ENCODE results near the gene KCNA2.
A peak's percentile ranks its signal among the peaks of the same experiment; 100 is the strongest.

Gene KCNA2

GRCh38 chr1:110601332-110601731, 4.8 kb downstream of the KCNA2 start:
- DNase-seq: no peak

GRCh38 chr1:110600716-110601115, 5.4 kb downstream of the KCNA2 start:
- no peak for DNase-seq

GRCh38 chr1:110597966-110598365, 8.2 kb downstream of the KCNA2 start:
- no peak for DNase-seq

GRCh38 chr1:110596312-110596711, 9.8 kb downstream of the KCNA2 start:
- DNase-seq: no peak

- DNase-seq: no peak
Observed at GRCh38 chr1:110595353-110595710, 10.8 kb downstream of the KCNA2 start.

- DNase-seq: peak in 1 of 2 experiments; percentile 61
Observed at GRCh38 chr1:110594456-110595352, 11.5 kb downstream of the KCNA2 start.

- DNase-seq: no peak
Observed at GRCh38 chr1:110593902-110594301, 12.3 kb downstream of the KCNA2 start.

- no peak for DNase-seq
Observed at GRCh38 chr1:110591956-110592355, 14.2 kb downstream of the KCNA2 start.

- DNase-seq: no peak
Observed at GRCh38 chr1:110588991-110589390, 17.2 kb downstream of the KCNA2 start.

- DNase-seq: no peak
Observed at GRCh38 chr1:110588486-110588885, 17.7 kb downstream of the KCNA2 start.

- no peak for DNase-seq
Observed at GRCh38 chr1:110587906-110588305, 18.3 kb downstream of the KCNA2 start.

- DNase-seq: no peak
Observed at GRCh38 chr1:110585481-110585880, 20.7 kb downstream of the KCNA2 start.

- no peak for DNase-seq
Observed at GRCh38 chr1:110584045-110584444, 22.1 kb downstream of the KCNA2 start.

GRCh38 chr1:110583505-110583904, 22.7 kb downstream of the KCNA2 start:
- DNase-seq: no peak

- DNase-seq: peak in 1 of 2 experiments; percentile 2
Observed at GRCh38 chr1:110582378-110582777, 23.8 kb downstream of the KCNA2 start.

- no peak for DNase-seq
Observed at GRCh38 chr1:110581682-110582145, 24.4 kb downstream of the KCNA2 start.

GRCh38 chr1:110580244-110580643, 25.9 kb downstream of the KCNA2 start:
- no peak for DNase-seq

GRCh38 chr1:110579460-110579859, 26.7 kb downstream of the KCNA2 start:
- DNase-seq: no peak

- DNase-seq: no peak
Observed at GRCh38 chr1:110576441-110576840, 29.7 kb downstream of the KCNA2 start.

- DNase-seq: no peak
Observed at GRCh38 chr1:110573314-110573713, 32.8 kb downstream of the KCNA2 start.

GRCh38 chr1:110572751-110573150, 33.4 kb downstream of the KCNA2 start:
- no peak for DNase-seq

- no peak for DNase-seq
Observed at GRCh38 chr1:110570901-110571300, 35.3 kb downstream of the KCNA2 start.

- DNase-seq: no peak
Observed at GRCh38 chr1:110570307-110570706, 35.9 kb downstream of the KCNA2 start.

GRCh38 chr1:110566836-110567235, 39.3 kb downstream of the KCNA2 start:
- no peak for DNase-seq

GRCh38 chr1:110565565-110565964, 40.6 kb downstream of the KCNA2 start:
- DNase-seq: no peak
